ENCODE data around the gene PHYH. TPM values are rescaled to one million over a fixed set of nuclear protein-coding genes. Genes with fewer than 3 reads are reported as not detected.

Gene PHYH
- total and polyA plus RNA-seq, 4 donors = 45.4 to 139 (median 86.8) TPM

- Histone ChIP-seq H3K4me1 (ENCODE audit: control insufficient read depth in 4 of 4, insufficient read depth in 4 of 4, low read length in 3 of 4) (peaks cover 7 to 23% (median 18%) of the 10 kb centered on the region in 4 donors), H3K36me3 (ENCODE audit: control insufficient read depth in 4 of 4, insufficient read depth in 3 of 4, low read depth in 1 of 4, low read length in 3 of 4) (peaks cover 2 to 18% (median 7%) of the 10 kb centered on the region in 4 donors), H3K27ac (ENCODE audit: low read depth in 1 of 2, low read length in 2 of 2) (no peak overlapping the region), H3K4me3 (ENCODE audit: low read depth in 1 of 3, low read length in 3 of 3) (no peak overlapping the region), H3K9me3 (ENCODE audit: control insufficient read depth in 4 of 4, low read length in 3 of 4) (no peaks in the 10 kb centered on the region), H3K27me3 (ENCODE audit: control insufficient read depth in 4 of 4, insufficient read depth in 4 of 4, low read length in 3 of 4) (no peaks in the 10 kb centered on the region), H3K9ac (ENCODE audit: low read depth in 1 of 2, low read length in 2 of 2) (no peak overlapping the region)
- 96% methylated on average over 2 of the region's 2 CpGs for WGBS
- no peak for TF ChIP-seq NR2F2 (IDR thresholded peaks at IDR 0.05)
- no peak for TF ChIP-seq REST (IDR thresholded peaks at IDR 0.05)
- no peak for TF ChIP-seq SP1 (IDR thresholded peaks at IDR 0.05)
- DNase-seq (ENCODE audit: low spot score) = no peak
These were observed 5.1 kb downstream of the PHYH start for GRCh38 chr10:13294784-13295183.

- no peak for DNase-seq (ENCODE audit: low spot score)
- Histone ChIP-seq H3K27ac (ENCODE audit: low read depth in 1 of 2, low read length in 2 of 2) (peak overlapping the region; percentile 2 to 46), H3K27me3 (ENCODE audit: control insufficient read depth in 4 of 4, insufficient read depth in 4 of 4, low read length in 3 of 4) (no peaks in the 10 kb centered on the region), H3K9me3 (ENCODE audit: control insufficient read depth in 4 of 4, low read length in 3 of 4) (no peaks in the 10 kb centered on the region), H3K4me3 (ENCODE audit: low read depth in 1 of 3, low read length in 3 of 3) (no peak overlapping the region), H3K9ac (ENCODE audit: low read depth in 1 of 2, low read length in 2 of 2) (no peak overlapping the region), H3K36me3 (ENCODE audit: control insufficient read depth in 4 of 4, insufficient read depth in 3 of 4, low read depth in 1 of 4, low read length in 3 of 4) (peaks cover 1 to 29% (median 14%) of the 10 kb centered on the region in 4 donors), H3K4me1 (ENCODE audit: control insufficient read depth in 4 of 4, insufficient read depth in 4 of 4, low read length in 3 of 4) (peaks cover 4 to 20% (median 16%) of the 10 kb centered on the region in 4 donors)
- TF ChIP-seq FOXA2 (IDR thresholded peaks at IDR 0.05) (no peak), YY1 (IDR thresholded peaks at IDR 0.05) (peak; percentile 36), HNF4A (conservative IDR thresholded peaks at IDR 0.05) (peak; percentile 68 to 81), MAX (IDR thresholded peaks at IDR 0.05) (no peak), JUND (IDR thresholded peaks at IDR 0.05) (no peak), RAD21 (IDR thresholded peaks at IDR 0.05) (peak in 1 of 2 donors; percentile 8), RXRA (IDR thresholded peaks at IDR 0.05) (peak in 1 of 2 donors; percentile 38), FOXA1 (IDR thresholded peaks at IDR 0.05) (no peak), SP1 (IDR thresholded peaks at IDR 0.05) (peak; percentile 32)
- WGBS = 64% methylated on average over 19 of the region's 19 CpGs
These were observed 7.8 kb downstream of the PHYH start for GRCh38 chr10:13291821-13292773.

- peaks cover 1 to 35% (median 18%) of the 10 kb centered on the region in 4 donors for H3K36me3 ChIP-seq (ENCODE audit: control insufficient read depth in 4 of 4, insufficient read depth in 3 of 4, low read depth in 1 of 4, low read length in 3 of 4)
- no peaks in the 10 kb centered on the region for H3K9me3 ChIP-seq (ENCODE audit: control insufficient read depth in 4 of 4, low read length in 3 of 4)
- WGBS = 94% methylated on average over 4 of the region's 4 CpGs
- H3K9ac ChIP-seq (ENCODE audit: low read depth in 1 of 2, low read length in 2 of 2) = no peak overlapping the region
- peaks cover 4 to 17% (median 13%) of the 10 kb centered on the region in 4 donors for H3K4me1 ChIP-seq (ENCODE audit: control insufficient read depth in 4 of 4, insufficient read depth in 4 of 4, low read length in 3 of 4)
- DNase-seq (ENCODE audit: low spot score) = no peak
- TF ChIP-seq REST (IDR thresholded peaks at IDR 0.05) = no peak
- TF ChIP-seq GABPA (IDR thresholded peaks at IDR 0.05 in 1 of 2, conservative IDR thresholded peaks at IDR 0.05 in 1 of 2) = no peak
- no peak for TF ChIP-seq TAF1 (conservative IDR thresholded peaks at IDR 0.05)
- TF ChIP-seq RXRA (IDR thresholded peaks at IDR 0.05) = no peak
- no peak overlapping the region for H3K4me3 ChIP-seq (ENCODE audit: low read depth in 1 of 3, low read length in 3 of 3)
- no peaks in the 10 kb centered on the region for H3K27me3 ChIP-seq (ENCODE audit: control insufficient read depth in 4 of 4, insufficient read depth in 4 of 4, low read length in 3 of 4)
- H3K27ac ChIP-seq (ENCODE audit: low read depth in 1 of 2, low read length in 2 of 2) = no peak overlapping the region
These were observed 8.8 kb downstream of the PHYH start for GRCh38 chr10:13291061-13291460.

All from liver (tissue), 9 donors.